Measurements from ENCODE around the gene RFPL3.
"Not testable (repeated sequence)": the region's sequence is repeated elsewhere in the genome, so short reads cannot be mapped to it uniquely, and the experiment has no call there.

The RFPL3 gene

DNA sequence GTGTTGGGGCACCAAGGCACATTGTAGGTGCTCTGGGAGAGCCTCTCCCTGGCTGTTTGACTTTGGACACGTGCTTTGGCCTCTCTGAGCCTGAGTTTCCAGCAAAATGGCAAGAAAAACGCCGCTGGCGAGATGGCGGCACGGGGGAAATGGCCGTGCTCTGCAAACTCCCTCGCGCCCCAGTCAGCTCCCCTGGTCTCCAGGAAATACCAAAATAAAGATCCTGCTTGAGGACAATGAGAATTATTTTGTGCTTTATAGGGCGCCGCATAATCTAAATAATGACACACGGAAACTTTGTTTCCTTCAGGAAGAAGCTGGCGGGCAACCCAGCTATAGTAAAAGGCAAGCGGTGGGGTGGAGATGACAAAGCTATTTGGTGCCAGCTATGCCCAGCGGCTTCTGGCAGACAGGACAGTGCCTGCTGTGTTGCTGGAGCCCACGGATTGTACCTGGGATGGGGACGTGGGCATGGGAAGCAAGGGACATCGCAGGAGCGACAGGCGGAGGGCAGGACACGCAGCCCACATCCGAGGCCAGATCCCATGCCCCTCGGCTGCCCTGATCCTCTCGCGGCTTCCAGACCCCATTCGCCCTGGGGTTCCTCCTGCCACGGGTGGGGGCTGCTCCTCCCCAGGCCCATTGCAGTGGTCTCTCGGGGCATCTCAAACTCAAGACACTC, 26.3 kb upstream of the RFPL3 start:
- Histone ChIP-seq H3K4me3 (ENCODE audit: low read length) (no peak overlapping the region), H3K4me1 (ENCODE audit: control insufficient read depth, insufficient read depth, low read length) (no peaks in the 10 kb centered on the region), H3K9ac (ENCODE audit: low read length) (no peak overlapping the region), H3K27me3 (replicated peaks; ENCODE audit: control insufficient read depth, insufficient read depth, low read length) (peaks cover 31% of the 10 kb centered on the region), H3K9me3 (ENCODE audit: control insufficient read depth, low read length) (peaks cover 2% of the 10 kb centered on the region), H3K36me3 (ENCODE audit: control insufficient read depth, insufficient read depth, low read length, severe bottlenecking) (no peaks in the 10 kb centered on the region)
- DNase-seq (ENCODE audit: low read depth), result no peak

DNA sequence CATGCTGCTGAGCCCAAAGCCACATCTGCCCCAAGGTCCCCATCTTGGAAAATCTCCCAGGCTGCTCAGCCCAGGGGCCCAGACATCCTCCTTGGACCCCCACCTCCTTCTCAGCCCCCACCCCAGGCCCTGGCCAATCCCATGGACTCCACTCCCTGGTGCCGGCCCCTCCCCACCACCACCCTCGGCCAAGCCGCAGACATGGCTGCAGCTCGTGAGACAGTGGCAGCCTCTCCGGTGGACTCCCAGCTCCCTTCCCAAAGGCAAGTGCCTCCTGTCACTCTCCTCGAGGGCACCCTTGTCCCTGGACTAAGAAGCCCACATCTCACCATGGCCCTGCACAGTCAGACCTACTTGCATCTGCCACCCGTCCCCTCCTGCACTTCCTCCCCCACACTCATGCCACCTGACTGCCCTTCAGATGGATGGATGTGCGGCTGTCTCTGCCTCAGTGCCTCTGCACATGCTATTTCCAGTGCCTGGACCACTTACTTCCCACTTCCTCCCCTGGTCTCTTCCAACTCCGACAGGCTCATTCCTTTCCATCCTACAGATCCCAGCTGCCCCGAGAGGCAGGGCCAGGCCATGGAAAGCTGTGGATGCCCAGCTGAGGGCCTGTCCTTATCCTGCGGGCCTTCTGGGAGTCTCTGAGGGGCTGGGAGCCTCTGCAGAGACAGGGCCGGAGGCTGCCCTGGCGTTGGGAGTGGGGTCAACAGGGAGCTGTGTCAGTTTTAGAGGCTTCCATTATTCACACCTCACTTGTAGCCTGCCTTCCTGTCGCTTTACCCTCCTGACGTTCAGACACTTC, 25.5 kb upstream of the RFPL3 start:
- Histone ChIP-seq H3K4me1 (ENCODE audit: control insufficient read depth, insufficient read depth, low read length) (no peaks in the 10 kb centered on the region), H3K27me3 (replicated peaks; ENCODE audit: control insufficient read depth, insufficient read depth, low read length) (peaks cover 33% of the 10 kb centered on the region), H3K9me3 (ENCODE audit: control insufficient read depth, low read length) (no peaks in the 10 kb centered on the region), H3K9ac (ENCODE audit: low read length) (no peak overlapping the region), H3K36me3 (ENCODE audit: control insufficient read depth, insufficient read depth, low read length, severe bottlenecking) (no peaks in the 10 kb centered on the region), H3K4me3 (ENCODE audit: low read length) (no peak overlapping the region)
- no peak for DNase-seq (ENCODE audit: low read depth)

DNA sequence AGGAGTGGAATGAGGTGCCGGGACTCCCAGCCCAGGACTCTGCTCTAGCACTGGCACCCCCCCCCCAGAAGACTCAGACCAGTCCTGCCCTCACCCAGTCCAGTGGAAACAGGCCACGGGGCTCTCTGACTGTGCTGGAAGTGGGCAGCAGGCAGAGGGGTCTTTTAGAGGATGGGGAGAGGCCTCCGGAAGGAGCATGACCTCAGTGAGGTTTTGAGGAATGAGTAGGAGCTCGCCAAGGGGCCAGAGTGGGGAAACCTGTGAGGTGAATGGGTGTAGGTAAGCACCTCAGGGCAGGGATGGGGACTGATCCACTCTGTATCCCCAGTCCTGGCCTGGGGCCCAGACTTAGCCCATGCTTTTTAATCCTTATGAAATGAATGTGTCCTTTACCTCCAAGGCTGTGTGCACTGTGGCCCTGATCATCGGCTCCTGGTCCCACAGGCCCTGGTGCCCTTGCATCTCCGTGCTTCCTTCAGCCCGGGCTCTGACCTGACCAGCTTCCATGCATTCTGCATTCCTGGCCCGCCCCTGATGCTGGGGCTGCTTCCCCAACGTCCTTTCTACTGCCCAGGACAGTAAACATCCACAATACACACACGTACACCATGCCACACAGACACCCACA, 24.4 kb upstream of the RFPL3 start:
- Histone ChIP-seq H3K27me3 (replicated peaks; ENCODE audit: control insufficient read depth, insufficient read depth, low read length) (peaks cover 44% of the 10 kb centered on the region), H3K9me3 (ENCODE audit: control insufficient read depth, low read length) (no peaks in the 10 kb centered on the region), H3K9ac (ENCODE audit: low read length) (no peak overlapping the region), H3K4me3 (ENCODE audit: low read length) (no peak overlapping the region), H3K36me3 (ENCODE audit: control insufficient read depth, insufficient read depth, low read length, severe bottlenecking) (no peaks in the 10 kb centered on the region), H3K4me1 (ENCODE audit: control insufficient read depth, insufficient read depth, low read length) (peaks cover 4% of the 10 kb centered on the region)
- DNase-seq (ENCODE audit: low read depth), result no peak

DNA sequence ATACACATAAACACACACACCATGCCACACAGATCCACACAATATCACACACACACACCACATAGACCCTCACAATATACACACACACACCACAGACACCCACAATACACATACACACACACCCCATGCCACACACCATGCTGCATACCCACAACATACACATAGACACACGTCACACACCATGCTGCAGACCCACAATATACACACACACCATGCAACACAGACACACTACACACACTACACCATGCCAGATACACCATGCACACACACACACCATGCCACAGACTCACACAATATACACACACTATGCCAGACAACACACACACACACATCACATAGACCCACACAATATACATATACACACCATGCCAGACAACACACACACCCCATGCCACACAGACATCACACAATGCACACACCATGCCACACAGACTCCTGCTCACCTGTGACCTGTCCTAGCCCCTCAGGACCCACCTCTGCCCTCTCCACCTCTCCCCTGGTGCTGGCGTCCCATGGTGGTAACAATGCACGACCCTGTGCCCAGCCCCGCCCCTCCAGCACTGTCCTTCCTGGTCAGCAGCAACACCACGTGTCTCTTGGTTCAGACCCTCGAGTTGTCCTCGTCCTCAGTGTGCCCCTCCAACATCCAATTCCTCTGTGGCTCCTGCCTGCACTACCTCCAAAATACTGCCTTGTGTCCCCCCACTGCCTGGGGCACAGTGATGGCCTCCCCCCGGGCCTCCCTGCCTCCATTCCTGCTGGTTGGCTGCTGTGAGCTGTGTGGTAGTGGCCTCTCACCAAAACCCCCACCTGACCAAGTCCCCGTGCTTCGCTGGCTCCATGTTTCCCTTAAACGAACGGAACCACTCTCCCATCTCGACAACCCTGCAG, 23.7 kb upstream of the RFPL3 start:
- no peaks in the 10 kb centered on the region for H3K36me3 ChIP-seq (ENCODE audit: control insufficient read depth, insufficient read depth, low read length, severe bottlenecking)
- peaks cover 46% of the 10 kb centered on the region for H3K27me3 ChIP-seq (replicated peaks; ENCODE audit: control insufficient read depth, insufficient read depth, low read length)
- H3K4me1 ChIP-seq (ENCODE audit: control insufficient read depth, insufficient read depth, low read length), result peaks cover 4% of the 10 kb centered on the region
- no peaks in the 10 kb centered on the region for H3K9me3 ChIP-seq (ENCODE audit: control insufficient read depth, low read length)
- no peak overlapping the region for H3K4me3 ChIP-seq (ENCODE audit: low read length)
- DNase-seq (ENCODE audit: low read depth), result no peak
- H3K9ac ChIP-seq (ENCODE audit: low read length), result no peak overlapping the region

DNA sequence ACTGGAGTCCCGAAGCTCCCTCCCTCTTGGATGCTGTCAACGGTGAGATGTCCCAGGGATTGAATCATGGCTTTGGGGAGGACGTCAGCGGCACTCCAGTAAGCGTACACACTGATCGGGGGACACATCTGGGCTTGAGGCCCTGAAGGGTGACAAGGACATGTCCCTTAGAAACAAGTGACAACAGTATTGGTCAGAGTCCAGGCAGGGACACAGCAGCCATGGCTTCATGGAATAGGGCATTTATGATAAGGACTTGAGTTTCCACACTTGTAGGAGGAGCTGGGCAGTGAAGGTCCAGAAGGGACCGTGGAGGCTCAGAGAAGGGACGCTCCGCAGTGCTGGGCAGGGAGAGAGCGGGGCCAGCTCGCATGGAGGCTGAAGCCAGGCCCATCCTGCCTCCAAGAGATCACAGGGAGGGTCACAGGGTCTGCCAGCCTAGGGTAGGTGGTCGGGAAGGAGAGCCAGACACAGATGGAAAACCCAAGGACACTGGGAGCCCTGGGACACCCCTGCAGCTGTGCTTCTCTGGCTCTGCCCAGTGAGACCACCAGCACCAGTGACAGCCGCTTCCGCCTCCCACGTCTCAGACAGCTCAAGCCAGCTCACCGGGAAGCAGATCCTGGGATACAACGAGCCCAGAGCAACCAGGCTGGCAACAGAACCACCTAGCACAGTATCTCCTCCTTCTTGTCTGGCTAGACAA, 22.9 kb upstream of the RFPL3 start:
- peaks cover 54% of the 10 kb centered on the region for H3K27me3 ChIP-seq (replicated peaks; ENCODE audit: control insufficient read depth, insufficient read depth, low read length)
- H3K9me3 ChIP-seq (ENCODE audit: control insufficient read depth, low read length), result no peaks in the 10 kb centered on the region
- no peak for DNase-seq (ENCODE audit: low read depth)
- H3K36me3 ChIP-seq (ENCODE audit: control insufficient read depth, insufficient read depth, low read length, severe bottlenecking), result no peaks in the 10 kb centered on the region
- H3K9ac ChIP-seq (ENCODE audit: low read length), result no peak overlapping the region
- no peak overlapping the region for H3K4me3 ChIP-seq (ENCODE audit: low read length)
- peaks cover 4% of the 10 kb centered on the region for H3K4me1 ChIP-seq (ENCODE audit: control insufficient read depth, insufficient read depth, low read length)

DNA sequence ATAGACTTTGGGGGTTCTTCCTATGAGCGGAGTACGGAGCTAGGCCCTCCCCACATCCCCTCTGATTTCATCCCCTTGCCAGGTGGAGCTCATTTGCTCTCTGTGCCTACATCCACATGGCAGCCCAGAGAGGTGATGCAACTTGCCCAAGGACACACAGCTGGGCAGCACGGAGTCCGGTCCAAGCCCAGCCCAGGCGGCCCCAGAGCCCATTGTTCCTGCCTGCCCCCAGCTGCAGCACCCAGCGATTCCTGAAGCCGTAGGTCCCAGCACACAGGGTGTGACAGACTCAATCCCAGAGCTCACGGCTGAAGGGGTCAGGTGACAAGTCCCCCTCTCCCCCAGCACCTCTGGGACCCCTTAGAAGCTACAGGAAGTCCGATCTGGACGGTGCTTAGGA, 22.2 kb upstream of the RFPL3 start:
- Histone ChIP-seq H3K9ac (ENCODE audit: low read length) (no peak overlapping the region), H3K4me3 (ENCODE audit: low read length) (no peak overlapping the region), H3K27me3 (replicated peaks; ENCODE audit: control insufficient read depth, insufficient read depth, low read length) (peaks cover 60% of the 10 kb centered on the region), H3K4me1 (ENCODE audit: control insufficient read depth, insufficient read depth, low read length) (peaks cover 4% of the 10 kb centered on the region), H3K9me3 (ENCODE audit: control insufficient read depth, low read length) (no peaks in the 10 kb centered on the region), H3K36me3 (ENCODE audit: control insufficient read depth, insufficient read depth, low read length, severe bottlenecking) (no peaks in the 10 kb centered on the region)
- DNase-seq (ENCODE audit: low read depth), result no peak

DNA sequence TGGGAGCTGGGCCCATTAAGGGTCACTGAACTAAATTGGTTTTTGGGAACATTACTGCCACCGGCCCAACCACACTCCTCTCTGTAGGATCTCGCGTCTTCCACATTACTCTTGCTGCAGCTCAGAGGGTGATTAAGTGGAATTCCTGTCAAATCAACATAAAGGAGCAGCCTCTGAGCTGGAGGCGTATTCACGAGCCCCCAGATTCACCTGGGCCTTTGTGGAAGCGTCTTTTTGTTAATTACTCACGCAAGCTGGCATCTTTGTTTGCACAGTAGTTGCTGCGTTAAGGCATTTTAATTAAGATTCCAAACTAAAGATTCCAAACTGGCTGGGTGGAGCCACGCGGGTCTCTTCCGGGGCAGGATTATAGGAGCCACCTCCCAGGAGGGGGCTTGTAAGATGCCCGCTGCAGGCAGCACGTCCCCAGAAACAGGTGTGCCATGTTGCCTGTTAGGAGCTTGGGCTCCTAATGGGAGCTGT, 21.5 kb upstream of the RFPL3 start:
- H3K9me3 ChIP-seq (ENCODE audit: control insufficient read depth, low read length), result no peaks in the 10 kb centered on the region
- no peaks in the 10 kb centered on the region for H3K36me3 ChIP-seq (ENCODE audit: control insufficient read depth, insufficient read depth, low read length, severe bottlenecking)
- no peak overlapping the region for H3K9ac ChIP-seq (ENCODE audit: low read length)
- H3K4me3 ChIP-seq (ENCODE audit: low read length), result no peak overlapping the region
- H3K27me3 ChIP-seq (replicated peaks; ENCODE audit: control insufficient read depth, insufficient read depth, low read length), result peaks cover 67% of the 10 kb centered on the region
- DNase-seq (ENCODE audit: low read depth), result no peak
- peaks cover 4% of the 10 kb centered on the region for H3K4me1 ChIP-seq (ENCODE audit: control insufficient read depth, insufficient read depth, low read length)

DNA sequence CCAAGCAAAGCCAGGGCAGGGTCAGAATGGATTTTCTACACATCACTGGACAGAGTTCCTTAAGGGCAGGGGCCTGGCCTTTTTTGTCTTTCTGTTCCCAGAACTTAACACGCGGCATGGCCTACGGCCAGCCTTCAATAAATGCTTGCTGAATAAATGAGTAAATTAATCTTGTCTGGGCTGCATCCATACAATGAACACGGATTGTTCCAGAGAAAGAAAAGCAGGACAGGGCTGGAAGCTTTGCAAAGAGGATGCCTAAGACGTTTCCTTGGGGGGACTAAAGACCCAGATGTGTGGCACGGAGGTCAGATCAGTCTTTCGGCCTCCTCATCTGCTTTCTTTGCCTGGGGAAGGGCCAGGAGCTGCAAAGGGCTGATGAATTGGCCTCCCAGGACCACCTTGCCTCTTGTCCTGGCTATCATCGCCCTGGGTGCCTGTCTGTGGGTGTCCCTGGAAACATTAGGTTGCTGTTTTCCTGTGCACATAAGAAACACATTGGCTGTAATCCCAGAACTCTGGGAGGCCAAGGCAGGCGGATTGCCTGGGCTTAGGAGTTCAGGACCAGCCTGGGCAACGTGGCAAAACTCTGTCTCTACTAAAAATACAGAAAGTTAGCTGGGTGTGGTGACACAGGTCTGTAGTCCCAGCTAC, 20.8 kb upstream of the RFPL3 start:
- Histone ChIP-seq H3K4me1 (ENCODE audit: control insufficient read depth, insufficient read depth, low read length) (peaks cover 4% of the 10 kb centered on the region), H3K4me3 (ENCODE audit: low read length) (no peak overlapping the region), H3K9me3 (ENCODE audit: control insufficient read depth, low read length) (no peaks in the 10 kb centered on the region), H3K27me3 (replicated peaks; ENCODE audit: control insufficient read depth, insufficient read depth, low read length) (peaks cover 74% of the 10 kb centered on the region), H3K9ac (ENCODE audit: low read length) (no peak overlapping the region), H3K36me3 (ENCODE audit: control insufficient read depth, insufficient read depth, low read length, severe bottlenecking) (no peaks in the 10 kb centered on the region)
- DNase-seq (ENCODE audit: low read depth), result no peak

DNA sequence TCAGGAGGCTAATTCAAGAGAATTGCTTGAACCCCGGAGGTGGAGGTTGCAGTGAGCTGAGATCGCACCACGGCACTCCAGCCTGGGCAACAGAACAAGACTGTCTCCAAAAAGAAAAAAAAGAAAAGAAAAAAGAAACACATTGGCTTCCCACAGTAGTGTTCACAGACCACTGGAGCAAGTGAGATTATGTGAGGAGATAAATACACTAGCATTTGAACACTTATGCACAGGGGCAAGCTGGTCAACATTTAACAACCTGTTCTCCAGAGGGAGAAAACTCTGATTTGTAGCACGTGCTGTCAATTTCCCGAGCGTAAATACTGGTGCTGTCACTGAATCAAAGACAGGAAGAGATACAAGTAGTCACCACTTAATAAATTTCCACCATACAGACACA, 20.2 kb upstream of the RFPL3 start:
- not testable (repeated sequence) for DNase-seq (ENCODE audit: low read depth); H3K4me3 ChIP-seq (ENCODE audit: low read length); H3K36me3 ChIP-seq (ENCODE audit: control insufficient read depth, insufficient read depth, low read length, severe bottlenecking); H3K9ac ChIP-seq (ENCODE audit: low read length); H3K9me3 ChIP-seq (ENCODE audit: control insufficient read depth, low read length); H3K4me1 ChIP-seq (ENCODE audit: control insufficient read depth, insufficient read depth, low read length)
- peaks cover 71% of the 10 kb centered on the region for H3K27me3 ChIP-seq (replicated peaks; ENCODE audit: control insufficient read depth, insufficient read depth, low read length)

DNA sequence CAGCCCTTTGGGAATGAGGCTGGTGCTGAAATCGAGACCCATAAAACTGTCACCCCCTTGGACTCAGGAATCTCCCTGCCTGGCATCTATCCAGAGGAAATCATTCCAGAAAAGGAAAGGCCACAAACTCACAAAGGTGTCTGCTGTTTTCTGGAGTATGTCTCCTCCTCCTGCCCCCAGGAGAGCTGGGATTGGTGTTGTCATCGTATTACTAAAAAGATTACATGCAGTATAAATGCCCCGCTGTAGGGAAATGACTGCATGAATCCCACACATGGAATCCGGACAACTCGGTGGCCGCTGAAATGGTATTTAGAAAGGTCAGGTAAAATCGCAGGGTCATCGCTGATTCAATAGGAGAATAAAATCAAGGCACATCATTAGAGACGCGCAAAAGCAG, 18.9 kb upstream of the RFPL3 start:
- Histone ChIP-seq H3K9ac (ENCODE audit: low read length) (no peak overlapping the region), H3K4me3 (ENCODE audit: low read length) (no peak overlapping the region), H3K27me3 (replicated peaks; ENCODE audit: control insufficient read depth, insufficient read depth, low read length) (peaks cover 66% of the 10 kb centered on the region), H3K36me3 (ENCODE audit: control insufficient read depth, insufficient read depth, low read length, severe bottlenecking) (no peaks in the 10 kb centered on the region), H3K4me1 (ENCODE audit: control insufficient read depth, insufficient read depth, low read length) (peaks cover 4% of the 10 kb centered on the region), H3K9me3 (ENCODE audit: control insufficient read depth, low read length) (no peaks in the 10 kb centered on the region)
- no peak for DNase-seq (ENCODE audit: low read depth)
